SJSA1 (cell line): ENCODE measurements around the gene NTRK3. TPM values are rescaled to one million over a fixed set of nuclear protein-coding genes. Genes with fewer than 3 reads are reported as not detected.

Experiments used
- DNase-seq, 2 experiments: peaks; one replicate each; pipeline ENCODE4 v3.0.0-alpha.2; 2015 to 2020; ENCODE audit warnings: low spot score in 2 of 2, low read depth in 1 of 2
- H3K27ac ChIP-seq: fragments of 250-450 bp; sonication (Bioruptor Pico); 2 replicates; pipeline ENCODE4 v1.5.1; 2020; ENCODE audit warnings: mild to moderate bottlenecking, moderate library complexity
- H3K27me3 ChIP-seq: fragments of 250-450 bp; sonication (Bioruptor Pico); replicated peaks from 2 replicates; pipeline ENCODE4 v1.5.1; 2020; ENCODE audit warnings: mild to moderate bottlenecking, moderate library complexity
- H3K36me3 ChIP-seq: fragments of 250-450 bp; sonication (Bioruptor Pico); 2 replicates; pipeline ENCODE4 v1.5.1; 2020; ENCODE audit warnings: mild to moderate bottlenecking
- H3K4me1 ChIP-seq: fragments of 250-450 bp; sonication (Bioruptor Pico); replicated peaks from 2 replicates; pipeline ENCODE4 v1.6.1; 2021; ENCODE audit warnings: mild to moderate bottlenecking
- H3K4me3 ChIP-seq: fragments of 250-450 bp; sonication (Bioruptor Pico); 2 replicates; pipeline ENCODE4 v1.5.1; 2020; ENCODE audit warnings: mild to moderate bottlenecking
- H3K9me3 ChIP-seq: fragments of 250-450 bp; sonication (Bioruptor Pico); replicated peaks from 2 replicates; pipeline ENCODE4 v1.5.1; 2020; ENCODE audit warnings: mild to moderate bottlenecking
- total RNA-seq: library from RNA; depleted of rRNA; stranded (reverse); fragments of >200 nt; shearing (Covaris generic); gene quantifications from 2 replicates; pipeline ENCODE4 v1.2.3, GENCODE V29; 2014

The NTRK3 gene
- total RNA-seq, 1 experiment from 2014 or later = not detected

- Histone ChIP-seq H3K4me3 (no peak overlapping the region), H3K36me3 (no peaks in the 10 kb centered on the region), H3K4me1 (no peaks in the 10 kb centered on the region), H3K27me3 (no peaks in the 10 kb centered on the region), H3K27ac (no peak overlapping the region), H3K9me3 (no peaks in the 10 kb centered on the region)
- DNase-seq = no peak
Measured at GRCh38 chr15:88018869-88019641, 237.5 kb downstream of the NTRK3 start.

- no peak for DNase-seq
Measured at GRCh38 chr15:88017753-88018152, 238.8 kb downstream of the NTRK3 start.

GRCh38 chr15:88016406-88016805, 240.1 kb downstream of the NTRK3 start:
- no peak for DNase-seq
- H3K27ac ChIP-seq = no peak overlapping the region
- no peaks in the 10 kb centered on the region for H3K36me3 ChIP-seq
- no peaks in the 10 kb centered on the region for H3K9me3 ChIP-seq
- no peaks in the 10 kb centered on the region for H3K4me1 ChIP-seq
- no peak overlapping the region for H3K4me3 ChIP-seq
- H3K27me3 ChIP-seq = no peaks in the 10 kb centered on the region

More at GRCh38 chr15:88017753-88018152, 238.8 kb downstream of the NTRK3 start:
- no peak overlapping the region for H3K4me3 ChIP-seq
- no peaks in the 10 kb centered on the region for H3K9me3 ChIP-seq
- no peaks in the 10 kb centered on the region for H3K27me3 ChIP-seq
- H3K36me3 ChIP-seq = no peaks in the 10 kb centered on the region
- no peaks in the 10 kb centered on the region for H3K4me1 ChIP-seq
- H3K27ac ChIP-seq = no peak overlapping the region

GRCh38 chr15:88015228-88015860, 241.2 kb downstream of the NTRK3 start:
- H3K9me3 ChIP-seq = no peaks in the 10 kb centered on the region
- no peak for DNase-seq
- no peaks in the 10 kb centered on the region for H3K36me3 ChIP-seq
- no peaks in the 10 kb centered on the region for H3K27me3 ChIP-seq
- H3K27ac ChIP-seq = no peak overlapping the region
- no peak overlapping the region for H3K4me3 ChIP-seq
- no peaks in the 10 kb centered on the region for H3K4me1 ChIP-seq

- DNase-seq = no peak
- Histone ChIP-seq H3K36me3 (no peaks in the 10 kb centered on the region), H3K9me3 (no peaks in the 10 kb centered on the region), H3K4me1 (no peaks in the 10 kb centered on the region), H3K27ac (no peak overlapping the region), H3K27me3 (no peaks in the 10 kb centered on the region), H3K4me3 (no peak overlapping the region)
Measured at GRCh38 chr15:88014454-88015160, 241.9 kb downstream of the NTRK3 start.

- DNase-seq = no peak
- no peak overlapping the region for H3K27ac ChIP-seq
Measured at GRCh38 chr15:88013111-88013510, 243.4 kb downstream of the NTRK3 start.

GRCh38 chr15:88012688-88013087, 243.9 kb downstream of the NTRK3 start:
- Histone ChIP-seq H3K27me3 (no peaks in the 10 kb centered on the region), H3K9me3 (no peaks in the 10 kb centered on the region), H3K4me3 (no peak overlapping the region), H3K4me1 (no peaks in the 10 kb centered on the region), H3K36me3 (no peaks in the 10 kb centered on the region), H3K27ac (no peak overlapping the region)
- DNase-seq = no peak

More at GRCh38 chr15:88013111-88013510, 243.4 kb downstream of the NTRK3 start:
- H3K36me3 ChIP-seq = no peaks in the 10 kb centered on the region
- no peaks in the 10 kb centered on the region for H3K27me3 ChIP-seq
- H3K4me3 ChIP-seq = no peak overlapping the region
- no peaks in the 10 kb centered on the region for H3K4me1 ChIP-seq
- no peaks in the 10 kb centered on the region for H3K9me3 ChIP-seq

GRCh38 chr15:88012233-88012632, 244.3 kb downstream of the NTRK3 start:
- Histone ChIP-seq H3K4me3 (no peak overlapping the region), H3K27ac (no peak overlapping the region), H3K36me3 (no peaks in the 10 kb centered on the region), H3K9me3 (no peaks in the 10 kb centered on the region), H3K27me3 (no peaks in the 10 kb centered on the region), H3K4me1 (no peaks in the 10 kb centered on the region)
- DNase-seq = no peak

GRCh38 chr15:88011533-88011932, 245.0 kb downstream of the NTRK3 start:
- Histone ChIP-seq H3K4me1 (no peaks in the 10 kb centered on the region), H3K27ac (no peak overlapping the region), H3K9me3 (no peaks in the 10 kb centered on the region), H3K36me3 (no peaks in the 10 kb centered on the region), H3K27me3 (no peaks in the 10 kb centered on the region), H3K4me3 (no peak overlapping the region)
- no peak for DNase-seq

GRCh38 chr15:88006146-88006545, 250.4 kb downstream of the NTRK3 start:
- H3K9me3 ChIP-seq = no peaks in the 10 kb centered on the region
- H3K4me3 ChIP-seq = no peak overlapping the region
- no peak for DNase-seq
- H3K36me3 ChIP-seq = no peaks in the 10 kb centered on the region
- no peak overlapping the region for H3K27ac ChIP-seq
- no peaks in the 10 kb centered on the region for H3K27me3 ChIP-seq
- H3K4me1 ChIP-seq = no peaks in the 10 kb centered on the region

- no peaks in the 10 kb centered on the region for H3K9me3 ChIP-seq
- no peaks in the 10 kb centered on the region for H3K4me1 ChIP-seq
- H3K4me3 ChIP-seq = no peak overlapping the region
- DNase-seq = no peak
- no peaks in the 10 kb centered on the region for H3K27me3 ChIP-seq
- no peaks in the 10 kb centered on the region for H3K36me3 ChIP-seq
- no peak overlapping the region for H3K27ac ChIP-seq
Measured at GRCh38 chr15:88004399-88004798, 252.1 kb downstream of the NTRK3 start.

- Histone ChIP-seq H3K36me3 (no peaks in the 10 kb centered on the region), H3K4me3 (no peak overlapping the region), H3K27ac (no peak overlapping the region), H3K27me3 (no peaks in the 10 kb centered on the region), H3K9me3 (no peaks in the 10 kb centered on the region), H3K4me1 (no peaks in the 10 kb centered on the region)
- no peak for DNase-seq
Measured at GRCh38 chr15:88003541-88004327, 252.8 kb downstream of the NTRK3 start.

- Histone ChIP-seq H3K9me3 (no peaks in the 10 kb centered on the region), H3K27ac (no peak overlapping the region), H3K36me3 (no peaks in the 10 kb centered on the region), H3K4me1 (no peaks in the 10 kb centered on the region), H3K27me3 (no peaks in the 10 kb centered on the region), H3K4me3 (no peak overlapping the region)
- no peak for DNase-seq
Measured at GRCh38 chr15:88002706-88003105, 253.8 kb downstream of the NTRK3 start.
